Fibroblast of mammary gland (primary cell): ENCODE measurements around the gene CLSTN2.

Experiments
- DNase-seq: peaks from one replicate; pipeline ENCODE4 v3.0.0-alpha.2; 2010; ENCODE audit warnings: low read depth
- H3K4me3 ChIP-seq: 2 replicates; pipeline ENCODE4 v1.5.1; 2011; ENCODE audit warnings: low read depth, mild to moderate bottlenecking, low read length, moderate library complexity; ENCODE audit not compliant: control insufficient read depth
- TF ChIP-seq, protein P1 (sequence below): conservative IDR thresholded peaks from 2 replicates; pipeline ENCODE4 v1.5.1; 2011; ENCODE audit warnings: low read depth, low read length, inconsistent platforms; ENCODE audit not compliant: control insufficient read depth, insufficient read depth

The CLSTN2 gene

DNA sequence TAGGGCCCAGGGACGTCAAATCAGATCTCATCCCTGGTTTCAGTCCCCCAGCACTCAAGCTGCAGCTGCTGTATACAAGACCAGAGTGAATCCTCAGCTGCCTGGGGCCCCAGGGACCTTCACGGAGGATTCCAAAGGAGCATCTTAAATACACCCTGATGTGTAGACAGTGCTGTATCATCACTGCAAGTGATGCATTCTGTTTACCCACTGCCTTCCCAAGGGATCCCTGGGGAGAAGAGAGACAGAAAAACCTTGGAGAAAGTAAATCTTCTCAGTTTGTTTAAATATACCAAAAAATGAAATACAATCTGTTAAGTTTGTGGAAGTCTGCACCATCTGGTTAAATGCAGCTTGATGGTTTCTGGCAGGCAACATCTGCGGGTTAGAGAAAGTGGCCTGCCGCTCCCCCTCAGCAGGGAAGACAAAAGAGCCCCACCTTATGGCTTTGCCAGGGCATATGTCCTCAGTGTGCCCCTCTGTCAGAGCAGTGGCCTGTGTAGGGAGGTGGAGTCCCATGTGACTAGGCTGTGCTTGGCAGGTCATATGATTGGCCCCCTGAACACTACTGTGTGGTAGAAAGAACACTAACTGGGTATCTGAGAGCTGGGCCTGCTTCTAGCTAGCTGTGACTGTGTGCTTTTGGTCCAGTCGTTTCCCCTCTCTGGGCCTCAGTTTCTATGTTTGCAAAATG is 520.7 kb downstream of the CLSTN2 start:
- no peak overlapping the region for H3K4me3 ChIP-seq
- peak; percentile 55 for DNase-seq
- TF ChIP-seq, protein P1, sequence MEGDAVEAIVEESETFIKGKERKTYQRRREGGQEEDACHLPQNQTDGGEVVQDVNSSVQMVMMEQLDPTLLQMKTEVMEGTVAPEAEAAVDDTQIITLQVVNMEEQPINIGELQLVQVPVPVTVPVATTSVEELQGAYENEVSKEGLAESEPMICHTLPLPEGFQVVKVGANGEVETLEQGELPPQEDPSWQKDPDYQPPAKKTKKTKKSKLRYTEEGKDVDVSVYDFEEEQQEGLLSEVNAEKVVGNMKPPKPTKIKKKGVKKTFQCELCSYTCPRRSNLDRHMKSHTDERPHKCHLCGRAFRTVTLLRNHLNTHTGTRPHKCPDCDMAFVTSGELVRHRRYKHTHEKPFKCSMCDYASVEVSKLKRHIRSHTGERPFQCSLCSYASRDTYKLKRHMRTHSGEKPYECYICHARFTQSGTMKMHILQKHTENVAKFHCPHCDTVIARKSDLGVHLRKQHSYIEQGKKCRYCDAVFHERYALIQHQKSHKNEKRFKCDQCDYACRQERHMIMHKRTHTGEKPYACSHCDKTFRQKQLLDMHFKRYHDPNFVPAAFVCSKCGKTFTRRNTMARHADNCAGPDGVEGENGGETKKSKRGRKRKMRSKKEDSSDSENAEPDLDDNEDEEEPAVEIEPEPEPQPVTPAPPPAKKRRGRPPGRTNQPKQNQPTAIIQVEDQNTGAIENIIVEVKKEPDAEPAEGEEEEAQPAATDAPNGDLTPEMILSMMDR, result no peak

DNA sequence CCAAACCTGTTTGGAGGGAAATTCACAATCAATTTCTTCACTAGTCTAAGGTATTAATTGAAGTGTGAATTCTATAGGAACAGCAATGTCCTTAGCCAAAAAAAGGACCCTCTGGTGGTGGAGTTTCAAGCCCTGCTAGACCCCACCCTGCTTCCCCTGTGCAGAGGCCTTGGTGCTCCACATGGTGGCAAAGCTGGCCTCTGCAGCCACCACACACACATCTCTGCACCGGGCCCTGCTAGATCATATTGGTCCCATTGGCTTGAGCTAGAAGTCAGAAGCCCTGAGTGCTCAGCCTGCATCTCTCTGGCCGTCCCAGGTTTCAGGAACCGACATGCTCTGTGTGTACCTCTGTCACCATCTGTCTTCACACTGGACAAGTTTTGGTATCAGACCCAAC is 522.0 kb downstream of the CLSTN2 start:
- TF ChIP-seq, protein P1, result no peak
- no peak for DNase-seq
- no peak overlapping the region for H3K4me3 ChIP-seq

DNA sequence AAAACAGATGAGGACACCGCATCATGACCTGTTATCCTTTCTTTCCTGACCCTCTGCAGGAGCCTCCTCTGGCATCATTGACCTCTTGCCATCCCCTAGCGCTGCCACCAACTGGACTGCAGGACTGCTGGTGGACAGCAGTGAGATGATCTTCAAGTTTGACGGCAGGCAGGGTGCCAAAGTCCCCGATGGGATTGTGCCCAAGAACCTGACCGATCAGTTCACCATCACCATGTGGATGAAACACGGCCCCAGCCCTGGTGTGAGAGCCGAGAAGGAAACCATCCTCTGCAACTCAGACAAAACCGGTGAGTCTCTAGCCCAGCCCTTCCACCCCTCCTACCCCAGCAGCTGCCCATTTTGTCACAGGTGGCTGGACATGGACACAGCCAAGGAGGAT is 524.5 kb downstream of the CLSTN2 start:
- H3K4me3 ChIP-seq, result no peak overlapping the region
- no peak for DNase-seq

DNA sequence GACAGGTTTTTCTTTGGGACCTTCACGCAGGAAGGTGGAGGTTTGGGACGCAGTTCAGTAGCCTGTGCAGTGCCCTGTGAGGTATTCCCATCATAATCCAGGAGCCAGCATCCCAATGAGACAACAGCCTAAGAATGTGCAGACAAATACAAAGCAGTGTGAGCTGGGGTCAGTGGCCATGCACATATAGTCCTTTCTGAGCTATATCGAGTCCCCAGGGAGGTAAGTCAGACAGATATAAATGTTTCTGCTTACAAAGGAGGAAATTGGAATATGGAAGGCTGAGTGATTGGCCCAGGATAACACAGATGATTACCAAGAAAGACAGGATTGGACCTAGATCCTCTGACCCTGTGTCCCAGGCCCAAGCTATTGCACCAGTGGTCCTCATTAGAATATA is 526.3 kb downstream of the CLSTN2 start:
- no peak overlapping the region for H3K4me3 ChIP-seq
- TF ChIP-seq, protein P1, result no peak
- no peak for DNase-seq

More for the DNA sequence above, 524.5 kb downstream of the CLSTN2 start:
- TF ChIP-seq, protein P1, result no peak

DNA sequence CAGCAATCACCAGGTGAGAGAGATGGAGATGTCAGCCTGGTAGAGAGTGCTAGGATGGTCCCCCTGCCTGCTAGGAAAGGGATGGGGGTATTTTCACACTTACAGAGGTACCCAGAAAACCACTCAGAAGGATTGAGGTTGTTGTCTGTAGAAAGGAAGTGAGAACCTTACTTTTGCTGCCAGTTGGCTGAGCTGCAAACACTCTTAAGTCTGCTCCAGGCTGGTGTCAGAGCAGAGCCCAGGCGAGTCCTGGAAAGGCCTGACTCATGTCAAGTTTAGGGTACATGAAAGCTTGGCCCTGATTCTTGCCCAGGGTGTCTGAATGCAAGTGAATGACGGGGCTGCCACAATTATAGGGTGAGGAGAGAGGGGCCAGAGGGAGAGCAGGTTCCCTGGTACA is 528.4 kb downstream of the CLSTN2 start:
- H3K4me3 ChIP-seq, result no peak overlapping the region
- TF ChIP-seq, protein P1, result no peak
- DNase-seq, result no peak

DNA sequence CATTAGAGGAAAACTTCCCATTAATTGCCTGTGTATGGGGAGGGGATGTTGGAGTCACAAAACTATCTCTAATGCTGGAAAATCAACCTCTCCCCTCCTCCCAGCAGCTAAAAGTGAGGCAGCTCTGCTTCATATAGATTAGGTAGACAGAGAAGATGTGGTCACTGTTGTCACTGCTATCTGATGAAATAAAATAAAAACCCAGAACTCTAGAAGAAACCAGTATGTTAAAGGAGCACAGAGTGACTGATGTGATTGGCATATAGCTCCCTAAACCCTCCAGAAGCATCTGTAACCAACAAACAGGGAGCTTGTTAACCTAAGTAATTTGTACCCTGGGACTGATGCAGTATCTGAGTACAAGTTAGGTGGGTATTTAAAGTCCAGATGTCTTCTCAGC is 531.0 kb downstream of the CLSTN2 start:
- no peak overlapping the region for H3K4me3 ChIP-seq
- TF ChIP-seq, protein P1, result no peak
- DNase-seq, result no peak
